ENCODE results near the gene G0S2. TPM values are rescaled to one million over a fixed set of nuclear protein-coding genes. Genes with fewer than 3 reads are reported as not detected.
A peak's percentile ranks its signal among the peaks of the same experiment; 100 is the strongest.

G0S2 gene
- total and polyA plus RNA-seq, 2 donors from 2014 or later: 15.5 to 103 TPM

- Histone ChIP-seq H3K9ac (ENCODE audit: low read length in 3 of 3) (peak overlapping the region in 1 of 3 donors; percentile 66), H3K27ac (ENCODE audit: low read depth in 2 of 2, low read length in 2 of 2) (peak overlapping the region; percentile 64 to 83), H3K36me3 (ENCODE audit: control insufficient read depth in 2 of 3, insufficient read depth in 3 of 3, low read length in 3 of 3) (no peaks in the 10 kb centered on the region), H3K9me3 (ENCODE audit: control insufficient read depth in 2 of 3, insufficient read depth in 1 of 3, low read length in 3 of 3) (no peaks in the 10 kb centered on the region), H3K4me3 (ENCODE audit: low read length in 3 of 3) (no peak overlapping the region), H3K27me3 (ENCODE audit: control insufficient read depth, insufficient read depth, low read length) (no peaks in the 10 kb centered on the region), H3K4me1 (ENCODE audit: control insufficient read depth in 2 of 3, insufficient read depth in 2 of 3, low read depth in 1 of 3, low read length in 3 of 3) (peaks cover 7 to 36% (median 33%) of the 10 kb centered on the region in 3 donors)
- intact Hi-C loops (cut with DNase I): no loop called here
- FAIRE-seq (peak; percentile 13), DNase-seq (peak; percentile 69 to 96 (median 81))
- TF ChIP-seq, protein P1, sequence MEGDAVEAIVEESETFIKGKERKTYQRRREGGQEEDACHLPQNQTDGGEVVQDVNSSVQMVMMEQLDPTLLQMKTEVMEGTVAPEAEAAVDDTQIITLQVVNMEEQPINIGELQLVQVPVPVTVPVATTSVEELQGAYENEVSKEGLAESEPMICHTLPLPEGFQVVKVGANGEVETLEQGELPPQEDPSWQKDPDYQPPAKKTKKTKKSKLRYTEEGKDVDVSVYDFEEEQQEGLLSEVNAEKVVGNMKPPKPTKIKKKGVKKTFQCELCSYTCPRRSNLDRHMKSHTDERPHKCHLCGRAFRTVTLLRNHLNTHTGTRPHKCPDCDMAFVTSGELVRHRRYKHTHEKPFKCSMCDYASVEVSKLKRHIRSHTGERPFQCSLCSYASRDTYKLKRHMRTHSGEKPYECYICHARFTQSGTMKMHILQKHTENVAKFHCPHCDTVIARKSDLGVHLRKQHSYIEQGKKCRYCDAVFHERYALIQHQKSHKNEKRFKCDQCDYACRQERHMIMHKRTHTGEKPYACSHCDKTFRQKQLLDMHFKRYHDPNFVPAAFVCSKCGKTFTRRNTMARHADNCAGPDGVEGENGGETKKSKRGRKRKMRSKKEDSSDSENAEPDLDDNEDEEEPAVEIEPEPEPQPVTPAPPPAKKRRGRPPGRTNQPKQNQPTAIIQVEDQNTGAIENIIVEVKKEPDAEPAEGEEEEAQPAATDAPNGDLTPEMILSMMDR (IDR thresholded peaks at IDR 0.05; ENCODE audit: borderline replicate concordance, extremely low read depth, insufficient read depth): no peak
Observed at GRCh38 chr1:209641832-209642172, 33.4 kb upstream of the G0S2 start.

- H3K27me3 ChIP-seq (ENCODE audit: control insufficient read depth, insufficient read depth, low read length): no peaks in the 10 kb centered on the region
- H3K9ac ChIP-seq (ENCODE audit: low read length in 3 of 3): no peak overlapping the region
- H3K4me1 ChIP-seq (ENCODE audit: control insufficient read depth in 2 of 3, insufficient read depth in 2 of 3, low read depth in 1 of 3, low read length in 3 of 3): peaks cover 7 to 44% (median 40%) of the 10 kb centered on the region in 3 donors
- peak overlapping the region; percentile 71 to 90 for H3K27ac ChIP-seq (ENCODE audit: low read depth in 2 of 2, low read length in 2 of 2)
- no peaks in the 10 kb centered on the region for H3K9me3 ChIP-seq (ENCODE audit: control insufficient read depth in 2 of 3, insufficient read depth in 1 of 3, low read length in 3 of 3)
- no peak overlapping the region for H3K4me3 ChIP-seq (ENCODE audit: low read length in 3 of 3)
- no peaks in the 10 kb centered on the region for H3K36me3 ChIP-seq (ENCODE audit: control insufficient read depth in 2 of 3, insufficient read depth in 3 of 3, low read length in 3 of 3)
- DNase-seq (no peak), FAIRE-seq (no peak)
- intact Hi-C loops (cut with DNase I): no loop called here
- TF ChIP-seq, protein P1 (IDR thresholded peaks at IDR 0.05; ENCODE audit: borderline replicate concordance, extremely low read depth, insufficient read depth): no peak
Observed at GRCh38 chr1:209642816-209643215, 32.4 kb upstream of the G0S2 start.

- H3K36me3 ChIP-seq (ENCODE audit: control insufficient read depth in 2 of 3, insufficient read depth in 3 of 3, low read length in 3 of 3): no peaks in the 10 kb centered on the region
- intact Hi-C loops (cut with DNase I): no loop called here
- DNase-seq (peak in 2 of 5 donors; percentile 79 to 85), FAIRE-seq (no peak)
- H3K4me1 ChIP-seq (ENCODE audit: control insufficient read depth in 2 of 3, insufficient read depth in 2 of 3, low read depth in 1 of 3, low read length in 3 of 3): peaks cover 10 to 44% (median 43%) of the 10 kb centered on the region in 3 donors
- H3K27me3 ChIP-seq (ENCODE audit: control insufficient read depth, insufficient read depth, low read length): no peaks in the 10 kb centered on the region
- TF ChIP-seq, protein P1 (IDR thresholded peaks at IDR 0.05; ENCODE audit: borderline replicate concordance, extremely low read depth, insufficient read depth): peak; percentile 19
- peak overlapping the region in 1 of 3 donors; percentile 31 for H3K9ac ChIP-seq (ENCODE audit: low read length in 3 of 3)
- H3K9me3 ChIP-seq (ENCODE audit: control insufficient read depth in 2 of 3, insufficient read depth in 1 of 3, low read length in 3 of 3): no peaks in the 10 kb centered on the region
- H3K27ac ChIP-seq (ENCODE audit: low read depth in 2 of 2, low read length in 2 of 2): peak overlapping the region; percentile 71 to 90
- no peak overlapping the region for H3K4me3 ChIP-seq (ENCODE audit: low read length in 3 of 3)
Observed at GRCh38 chr1:209643285-209644020, 31.8 kb upstream of the G0S2 start.

Data from kidney (tissue), 14 donors.